GM12875 (cell line): ENCODE results near the gene TRIM2.

Experiments
- H3K4me3 ChIP-seq: one replicate; pipeline ENCODE4 v1.5.1; 2011; ENCODE audit warnings: low read depth, low read length, control low read depth
- TF ChIP-seq, protein P1 (sequence below): IDR thresholded peaks from 2 replicates; pipeline ENCODE4 v1.5.1; 2011; ENCODE audit warnings: low read depth, mild to moderate bottlenecking, control low read depth, inconsistent platforms, low read length, moderate library complexity, borderline replicate concordance; ENCODE audit not compliant: insufficient read depth

The TRIM2 gene

GRCh38 chr4:153371701-153372234 lies 167.5 kb downstream of the TRIM2 start:
- H3K4me3 ChIP-seq, result no peak overlapping the region
- TF ChIP-seq, protein P1, sequence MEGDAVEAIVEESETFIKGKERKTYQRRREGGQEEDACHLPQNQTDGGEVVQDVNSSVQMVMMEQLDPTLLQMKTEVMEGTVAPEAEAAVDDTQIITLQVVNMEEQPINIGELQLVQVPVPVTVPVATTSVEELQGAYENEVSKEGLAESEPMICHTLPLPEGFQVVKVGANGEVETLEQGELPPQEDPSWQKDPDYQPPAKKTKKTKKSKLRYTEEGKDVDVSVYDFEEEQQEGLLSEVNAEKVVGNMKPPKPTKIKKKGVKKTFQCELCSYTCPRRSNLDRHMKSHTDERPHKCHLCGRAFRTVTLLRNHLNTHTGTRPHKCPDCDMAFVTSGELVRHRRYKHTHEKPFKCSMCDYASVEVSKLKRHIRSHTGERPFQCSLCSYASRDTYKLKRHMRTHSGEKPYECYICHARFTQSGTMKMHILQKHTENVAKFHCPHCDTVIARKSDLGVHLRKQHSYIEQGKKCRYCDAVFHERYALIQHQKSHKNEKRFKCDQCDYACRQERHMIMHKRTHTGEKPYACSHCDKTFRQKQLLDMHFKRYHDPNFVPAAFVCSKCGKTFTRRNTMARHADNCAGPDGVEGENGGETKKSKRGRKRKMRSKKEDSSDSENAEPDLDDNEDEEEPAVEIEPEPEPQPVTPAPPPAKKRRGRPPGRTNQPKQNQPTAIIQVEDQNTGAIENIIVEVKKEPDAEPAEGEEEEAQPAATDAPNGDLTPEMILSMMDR, result no peak

DNA sequence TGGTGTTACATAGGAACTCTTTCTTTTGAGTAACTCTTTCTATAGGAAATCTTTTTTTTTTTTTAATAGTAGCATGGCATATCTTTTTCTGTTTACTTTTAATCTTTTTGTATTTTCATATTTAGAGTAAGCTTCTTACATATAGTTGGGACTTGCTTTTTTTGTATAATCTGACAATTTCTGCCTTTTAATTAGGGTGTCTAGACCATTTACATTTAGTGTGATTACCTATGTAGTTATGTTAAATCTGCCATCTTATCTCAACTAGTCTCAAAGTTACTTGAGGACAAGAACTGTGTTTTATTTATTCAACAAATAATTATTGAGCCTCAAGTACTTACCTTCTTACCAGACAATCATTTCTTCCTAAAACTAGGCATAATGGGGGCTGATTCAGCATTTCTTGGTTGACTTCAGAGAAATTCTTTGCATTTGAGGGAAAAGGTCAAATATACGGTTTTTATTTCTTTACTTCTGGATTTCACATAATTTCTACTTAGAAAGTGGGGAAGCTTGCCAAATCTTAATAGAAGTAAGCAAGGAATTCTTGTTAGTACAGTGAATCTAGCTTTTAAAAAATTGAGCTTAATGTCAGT lies 168.8 kb downstream of the TRIM2 start:
- TF ChIP-seq, protein P1, result no peak
- H3K4me3 ChIP-seq, result no peak overlapping the region

DNA sequence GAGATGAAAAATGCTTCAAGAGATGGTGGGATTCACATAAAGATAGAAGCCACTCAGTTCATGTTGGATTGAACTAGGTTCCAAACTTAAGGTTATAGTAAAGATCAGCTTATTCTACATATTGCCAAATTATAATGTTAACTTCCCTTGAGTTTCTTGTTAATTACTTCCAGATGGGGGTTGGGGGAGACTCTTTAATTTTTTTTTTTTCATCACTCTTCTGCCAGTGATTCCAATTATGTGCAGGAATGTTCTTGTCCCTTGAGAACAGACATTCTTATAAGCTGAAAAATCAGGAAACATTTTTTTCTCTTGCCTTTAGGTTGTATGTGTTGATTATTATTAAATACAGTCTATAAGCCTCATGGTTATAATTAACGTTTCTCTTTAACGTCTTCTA lies 170.2 kb downstream of the TRIM2 start:
- TF ChIP-seq, protein P1, result no peak
- no peak overlapping the region for H3K4me3 ChIP-seq

DNA sequence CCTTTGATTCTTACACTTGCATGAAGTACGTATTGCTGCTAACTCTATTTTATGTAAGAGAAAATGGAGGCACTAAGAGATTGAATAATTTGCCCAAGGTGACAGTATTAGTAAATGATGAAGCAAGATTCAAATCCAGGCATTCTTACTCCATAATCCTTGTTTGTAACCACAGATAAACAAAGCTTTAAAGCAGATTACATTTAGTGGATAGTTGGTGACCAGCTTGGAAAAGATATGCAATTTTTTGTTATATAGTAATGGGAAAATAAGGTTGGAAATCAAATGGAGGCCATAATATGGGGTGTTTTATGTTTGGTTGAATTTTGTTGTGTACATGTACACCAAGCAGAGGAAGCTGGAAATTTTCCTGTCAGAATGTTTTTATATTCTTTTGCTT lies 171.1 kb downstream of the TRIM2 start:
- H3K4me3 ChIP-seq, result no peak overlapping the region
- TF ChIP-seq, protein P1, result no peak

DNA sequence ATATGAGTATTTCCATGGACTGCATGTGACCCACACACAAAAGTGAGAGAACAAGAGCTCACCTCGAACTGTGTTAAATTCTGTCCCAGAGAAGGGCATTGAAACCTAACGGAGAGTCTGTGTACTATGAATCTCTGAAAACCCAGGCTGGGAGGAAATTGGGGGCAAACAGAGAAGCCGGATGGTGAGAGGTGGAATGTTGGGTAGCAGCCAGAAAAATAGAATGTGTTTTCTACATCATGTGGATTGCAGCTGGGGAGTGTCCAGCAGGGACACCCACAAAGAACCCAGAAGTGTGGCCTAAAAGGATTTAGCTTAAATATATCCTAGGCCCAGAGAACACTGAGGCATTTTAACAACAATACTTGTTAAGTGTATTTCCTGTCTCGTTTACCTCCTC lies 178.9 kb downstream of the TRIM2 start:
- TF ChIP-seq, protein P1, result no peak
- no peak overlapping the region for H3K4me3 ChIP-seq

DNA sequence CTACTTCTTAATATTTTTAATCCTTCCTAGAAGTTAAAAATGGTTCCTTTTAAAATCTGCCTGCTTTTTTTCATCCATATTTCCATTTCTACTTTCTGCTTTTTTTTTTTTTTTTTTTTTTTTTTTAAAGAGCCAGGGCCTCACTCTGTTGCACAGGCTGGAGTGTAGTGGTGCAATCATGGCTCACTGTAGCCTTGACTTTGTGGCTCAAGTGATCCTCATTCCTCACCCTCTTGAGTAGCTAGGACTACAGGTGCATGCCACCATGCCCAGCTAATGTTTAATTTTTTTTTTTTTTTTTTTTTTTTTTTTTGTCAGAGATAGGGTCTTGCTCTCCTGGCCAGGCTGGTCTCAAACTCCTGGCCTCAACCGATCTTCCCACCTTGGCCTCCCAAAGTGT lies 179.9 kb downstream of the TRIM2 start:
- TF ChIP-seq, protein P1, result no peak
- no peak overlapping the region for H3K4me3 ChIP-seq

DNA sequence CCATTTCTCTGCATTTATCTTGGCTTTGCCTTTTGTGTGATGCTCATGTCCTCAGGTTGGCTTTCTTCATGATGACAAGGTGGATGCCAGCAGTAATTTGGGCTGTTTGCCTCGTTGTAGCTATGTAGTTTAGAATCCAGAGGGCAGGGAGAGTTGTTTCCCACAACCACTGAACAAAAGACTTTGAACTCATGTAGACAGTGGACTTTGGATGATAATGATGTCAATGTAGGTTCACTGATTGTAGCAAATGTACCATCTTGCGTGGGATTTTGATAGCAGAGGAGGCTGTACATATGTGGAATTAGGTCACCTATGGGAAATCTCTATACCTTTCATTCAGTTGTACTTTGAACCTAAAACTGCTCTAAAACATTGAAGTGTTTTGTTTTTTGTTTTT lies 181.5 kb downstream of the TRIM2 start:
- TF ChIP-seq, protein P1, result no peak

More for the DNA sequence above, 181.5 kb downstream of the TRIM2 start:
- no peak overlapping the region for H3K4me3 ChIP-seq
